GM18858 (cell line): ENCODE measurements around the gene ZNF398.

ENCODE experiments used
- ATAC-seq: cut with Tn5 transposase; IDR thresholded peaks from one replicate; pipeline ENCODE4 v1.9.1; 2021; ENCODE audit not compliant: unreplicated experiment

ZNF398 gene

GRCh38 chr7:149195180-149196150 lies 48.2 kb downstream of the ZNF398 start, which contains the start of gene ZNF282:
Gene ZNF282, plus strand, starts transcription at chr7:149195546. Its CDS starts 44 bp downstream, at chr7:149195590.
- peak; percentile 91 for ATAC-seq

- ATAC-seq: no peak
Measured at GRCh38 chr7:149196151-149196704, 49.0 kb downstream of the ZNF398 start.

- ATAC-seq: no peak
Measured at GRCh38 chr7:149196705-149197171, 49.5 kb downstream of the ZNF398 start.

GRCh38 chr7:149197675-149198074 lies 50.4 kb downstream of the ZNF398 start:
- ATAC-seq: no peak

GRCh38 chr7:149198161-149198816 lies 51.0 kb downstream of the ZNF398 start:
- ATAC-seq: no peak

- no peak for ATAC-seq
Measured at GRCh38 chr7:149199234-149199995, 52.2 kb downstream of the ZNF398 start.

GRCh38 chr7:149202831-149203231 lies 55.6 kb downstream of the ZNF398 start:
- ATAC-seq: no peak

- ATAC-seq: no peak
Measured at GRCh38 chr7:149205690-149206381, 58.6 kb downstream of the ZNF398 start.

- no peak for ATAC-seq
Measured at GRCh38 chr7:149207324-149208035, 60.2 kb downstream of the ZNF398 start.

GRCh38 chr7:149209518-149210269 lies 62.4 kb downstream of the ZNF398 start:
- ATAC-seq: no peak

GRCh38 chr7:149210551-149210950 lies 63.3 kb downstream of the ZNF398 start:
- no peak for ATAC-seq

GRCh38 chr7:149214020-149214720 lies 66.9 kb downstream of the ZNF398 start:
- ATAC-seq: no peak

GRCh38 chr7:149216402-149216801 lies 69.1 kb downstream of the ZNF398 start:
- ATAC-seq: no peak

- ATAC-seq: no peak
Measured at GRCh38 chr7:149217570-149217969, 70.3 kb downstream of the ZNF398 start.

- ATAC-seq: no peak
Measured at GRCh38 chr7:149218469-149219420, 71.5 kb downstream of the ZNF398 start.

GRCh38 chr7:149220534-149220933 lies 73.3 kb downstream of the ZNF398 start:
- no peak for ATAC-seq

- ATAC-seq: no peak
Measured at GRCh38 chr7:149223176-149223575, 75.9 kb downstream of the ZNF398 start.
